Suppressor macrophage treated with lipopolysaccharide for 1 hour (primary cell): ENCODE data around the gene KANSL1L.

ENCODE experiments used
- DNase-seq, 3 donors: peaks; one replicate each; pipeline ENCODE4 v3.0.0-alpha.2; 2020 to 2022

The KANSL1L gene

GRCh38 chr2:209985874-209986273 is 185.3 kb downstream of the KANSL1L start:
- peak; percentile 41 to 60 (median 55) for DNase-seq

GRCh38 chr2:209984291-209984690 is 186.9 kb downstream of the KANSL1L start:
- DNase-seq = no peak

- DNase-seq = peak; percentile 43 to 79 (median 75)
Observed at GRCh38 chr2:209977386-209978239, 193.6 kb downstream of the KANSL1L start.

- no peak for DNase-seq
Observed at GRCh38 chr2:209976698-209977385, 194.4 kb downstream of the KANSL1L start.

GRCh38 chr2:209974576-209974975 is 196.6 kb downstream of the KANSL1L start:
- DNase-seq = no peak

GRCh38 chr2:209973328-209973727 is 197.9 kb downstream of the KANSL1L start:
- DNase-seq = no peak
